HFFc6 (cell line): ENCODE results near the gene CELSR1. TPM values are rescaled to one million over a fixed set of nuclear protein-coding genes. Genes with fewer than 3 reads are reported as not detected.

Experiments used
- DNase-seq: peaks from one replicate; pipeline ENCODE4 v3.0.0-alpha.2; 2018
- H3K27ac Mint-ChIP-seq: 2 replicates; pipeline ENCODE4 v1.8.0; 2020; ENCODE audit warnings: mild to moderate bottlenecking, mixed read lengths
- H3K27me3 Mint-ChIP-seq: 2 replicates; pipeline ENCODE4 v1.8.0; 2021; ENCODE audit warnings: mild to moderate bottlenecking, moderate library complexity, mixed read lengths; ENCODE audit not compliant: insufficient read depth
- H3K36me3 Mint-ChIP-seq: 2 replicates; pipeline ENCODE4 v1.8.0; 2021; ENCODE audit warnings: low read depth, mixed read lengths
- H3K4me1 Mint-ChIP-seq: 2 replicates; pipeline ENCODE4 v1.8.0; 2020; ENCODE audit warnings: low read depth, mixed read lengths
- H3K4me3 Mint-ChIP-seq: 2 replicates; pipeline ENCODE4 v1.8.0; 2020; ENCODE audit warnings: mild to moderate bottlenecking, moderate library complexity, mixed read lengths
- H3K9me3 Mint-ChIP-seq: 2 replicates; pipeline ENCODE4 v1.8.0; 2020; ENCODE audit warnings: mild to moderate bottlenecking, mixed read lengths
- total RNA-seq, 6 experiments: library from RNA; stranded (reverse); fragmentation: NEBNext Ultra II Directional; extraction: Animal tissue kit (Norgen Biotek cat#: 25700); gene quantifications; 2 replicates in 1 of 6; 3 replicates in 5 of 6; pipeline ENCODE4 v1.2.3, GENCODE V29; 2021
- TF ChIP-seq, protein P1 (sequence below): fragments of 200-600 bp; sonication (generic); IDR thresholded peaks from 2 replicates; pipeline ENCODE4 v1.5.0; 2021; ENCODE audit warnings: antibody characterized with exemption, mild to moderate bottlenecking

Gene CELSR1
- total RNA-seq, 6 experiments from 2014 or later, result 4.7 to 8.2 (median 6.5) TPM

DNA sequence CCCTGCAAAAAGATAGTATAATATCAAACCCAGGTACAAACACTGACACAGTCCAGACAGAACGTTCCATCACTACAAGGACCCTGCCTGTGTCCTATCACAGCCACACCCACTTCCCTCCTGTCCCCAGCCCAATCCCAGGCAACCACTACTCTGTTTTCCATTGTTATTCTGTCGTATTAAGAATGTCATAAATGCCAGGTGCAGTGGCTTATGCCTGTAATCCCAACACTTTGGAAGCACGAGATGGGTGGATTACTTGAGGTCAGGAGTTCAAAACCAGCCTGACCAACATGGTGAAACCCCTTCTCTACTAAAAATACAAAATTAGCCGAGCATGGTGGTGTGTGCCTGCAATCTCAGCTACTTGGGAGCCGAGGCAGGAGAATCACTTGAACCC is 112.9 kb downstream of the CELSR1 start:
- Mint-ChIP-seq H3K27ac (no peak overlapping the region), H3K9me3 (peaks cover 17% of the 10 kb centered on the region; the same call in 1 of the 2 replicates), H3K27me3 (peaks cover 10% of the 10 kb centered on the region), H3K36me3 (peaks cover 12% of the 10 kb centered on the region; the same call in 1 of the 2 replicates), H3K4me1 (peaks cover 10% of the 10 kb centered on the region), H3K4me3 (no peak overlapping the region)
- DNase-seq, result no peak
- TF ChIP-seq, protein P1, sequence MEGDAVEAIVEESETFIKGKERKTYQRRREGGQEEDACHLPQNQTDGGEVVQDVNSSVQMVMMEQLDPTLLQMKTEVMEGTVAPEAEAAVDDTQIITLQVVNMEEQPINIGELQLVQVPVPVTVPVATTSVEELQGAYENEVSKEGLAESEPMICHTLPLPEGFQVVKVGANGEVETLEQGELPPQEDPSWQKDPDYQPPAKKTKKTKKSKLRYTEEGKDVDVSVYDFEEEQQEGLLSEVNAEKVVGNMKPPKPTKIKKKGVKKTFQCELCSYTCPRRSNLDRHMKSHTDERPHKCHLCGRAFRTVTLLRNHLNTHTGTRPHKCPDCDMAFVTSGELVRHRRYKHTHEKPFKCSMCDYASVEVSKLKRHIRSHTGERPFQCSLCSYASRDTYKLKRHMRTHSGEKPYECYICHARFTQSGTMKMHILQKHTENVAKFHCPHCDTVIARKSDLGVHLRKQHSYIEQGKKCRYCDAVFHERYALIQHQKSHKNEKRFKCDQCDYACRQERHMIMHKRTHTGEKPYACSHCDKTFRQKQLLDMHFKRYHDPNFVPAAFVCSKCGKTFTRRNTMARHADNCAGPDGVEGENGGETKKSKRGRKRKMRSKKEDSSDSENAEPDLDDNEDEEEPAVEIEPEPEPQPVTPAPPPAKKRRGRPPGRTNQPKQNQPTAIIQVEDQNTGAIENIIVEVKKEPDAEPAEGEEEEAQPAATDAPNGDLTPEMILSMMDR, result no peak

DNA sequence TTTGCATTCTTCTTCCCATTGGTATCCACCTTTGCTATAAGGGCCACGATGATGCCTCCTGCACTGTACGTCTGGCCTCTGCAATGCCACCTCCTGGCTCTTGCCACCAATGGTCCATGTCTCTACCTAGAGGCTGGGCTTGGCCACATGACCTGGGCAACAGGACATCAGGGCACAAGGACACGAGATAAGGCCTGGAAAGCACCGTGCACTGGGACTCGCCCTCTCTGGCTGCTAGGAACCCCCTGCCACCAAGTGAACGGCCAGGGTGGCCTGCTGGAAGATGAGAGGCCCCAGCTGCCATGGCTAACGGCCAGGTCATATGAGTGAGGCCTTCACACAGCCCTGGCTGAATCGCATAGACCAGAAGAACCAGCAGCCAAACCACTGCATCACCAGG is 114.5 kb downstream of the CELSR1 start:
- no peak for DNase-seq
- Mint-ChIP-seq H3K27ac (no peak overlapping the region), H3K27me3 (peaks cover 2% of the 10 kb centered on the region; the same call in 1 of the 2 replicates), H3K4me1 (peaks cover 10% of the 10 kb centered on the region), H3K4me3 (no peak overlapping the region), H3K36me3 (peaks cover 12% of the 10 kb centered on the region; the same call in 1 of the 2 replicates), H3K9me3 (peaks cover 17% of the 10 kb centered on the region; the same call in 1 of the 2 replicates)
- TF ChIP-seq, protein P1, result no peak

DNA sequence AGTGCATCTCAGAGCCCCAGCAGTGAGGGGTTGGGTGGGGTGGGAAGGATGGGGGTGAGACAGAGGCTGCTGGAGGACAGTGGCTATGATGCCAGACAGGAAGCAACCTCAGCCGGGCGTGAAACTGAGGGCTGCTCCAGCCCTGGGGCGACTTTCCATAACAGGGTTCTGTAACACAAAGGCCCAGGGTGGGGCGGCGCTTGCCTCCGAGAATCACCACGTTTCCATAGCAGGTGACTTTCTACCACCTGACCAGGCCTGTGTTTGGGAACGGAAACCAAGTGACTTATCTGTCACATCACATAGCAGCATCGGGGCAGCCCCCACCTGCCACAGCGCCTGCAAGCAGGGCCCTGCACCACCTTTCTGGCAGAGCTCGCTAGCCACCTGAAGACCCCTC is 116.2 kb downstream of the CELSR1 start:
- Mint-ChIP-seq H3K4me3 (no peak overlapping the region), H3K36me3 (peaks cover 5% of the 10 kb centered on the region; the same call in 1 of the 2 replicates), H3K27me3 (peaks cover 5% of the 10 kb centered on the region; the same call in 1 of the 2 replicates), H3K9me3 (peaks cover 10% of the 10 kb centered on the region; the same call in 1 of the 2 replicates), H3K4me1 (peaks cover 10% of the 10 kb centered on the region), H3K27ac (no peak overlapping the region)
- no peak for DNase-seq
- TF ChIP-seq, protein P1, result no peak

DNA sequence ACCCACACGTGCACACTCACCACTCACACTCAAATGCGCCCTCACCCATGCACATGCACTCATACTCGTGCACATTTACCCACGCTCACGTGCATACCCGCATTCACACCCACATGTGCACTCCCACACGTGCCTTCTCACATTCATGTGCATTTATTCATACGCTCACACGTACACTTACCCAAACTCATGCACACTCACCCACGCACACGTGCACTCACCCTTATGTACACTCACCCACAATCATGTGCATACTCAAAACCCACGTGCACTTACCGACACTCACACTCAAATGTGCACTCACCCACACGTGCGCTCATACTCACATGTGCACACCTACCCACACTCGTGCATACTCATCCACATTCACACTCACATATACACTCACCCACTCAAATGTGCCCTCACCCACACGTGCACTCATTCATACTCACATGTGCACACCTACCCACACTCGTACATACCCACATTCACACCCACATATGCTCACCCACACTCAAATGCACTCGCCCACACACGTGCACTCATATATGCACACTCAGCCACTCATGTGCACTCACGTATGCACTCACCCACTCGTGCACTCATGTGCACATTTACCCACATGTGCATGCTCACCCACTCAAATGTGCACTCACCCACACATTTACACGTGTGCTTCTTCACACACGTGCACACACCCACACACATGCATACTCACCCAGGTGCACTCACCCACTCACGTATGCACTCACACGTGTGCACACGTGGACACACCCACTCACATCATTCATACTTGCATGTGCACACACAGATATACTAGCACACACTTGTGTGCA is 117.5 kb downstream of the CELSR1 start:
- Mint-ChIP-seq H3K4me3 (no peak overlapping the region), H3K27ac (no peak overlapping the region), H3K36me3 (no peaks in the 10 kb centered on the region), H3K4me1 (peaks cover 2% of the 10 kb centered on the region), H3K27me3 (peaks cover 8% of the 10 kb centered on the region), H3K9me3 (no peaks in the 10 kb centered on the region)
- TF ChIP-seq, protein P1, result no peak
- no peak for DNase-seq

DNA sequence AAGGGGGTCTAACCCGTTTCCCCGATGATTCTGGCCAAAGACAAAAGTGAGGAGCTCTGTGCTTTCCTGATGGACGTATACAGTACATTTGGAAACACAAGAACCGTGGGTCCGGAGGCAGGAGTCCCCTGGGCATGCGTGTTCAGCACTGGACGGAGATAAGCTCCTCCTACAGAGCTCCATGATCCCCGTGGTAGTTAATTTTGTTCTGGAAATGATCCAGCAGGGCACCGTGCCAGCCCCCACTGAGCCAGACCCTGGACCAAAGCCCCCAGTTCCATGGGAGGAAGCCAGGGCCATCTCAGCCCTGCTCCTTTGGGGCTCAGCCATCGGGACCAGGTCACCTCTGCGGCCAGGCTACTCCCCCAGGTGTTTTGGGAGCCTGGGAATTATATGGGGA is 118.6 kb downstream of the CELSR1 start:
- no peak overlapping the region for H3K27ac Mint-ChIP-seq
- TF ChIP-seq, protein P1, result no peak
- peaks cover 8% of the 10 kb centered on the region for H3K27me3 Mint-ChIP-seq
- H3K4me3 Mint-ChIP-seq, result no peak overlapping the region
- no peaks in the 10 kb centered on the region for H3K9me3 Mint-ChIP-seq
- no peaks in the 10 kb centered on the region for H3K36me3 Mint-ChIP-seq
- DNase-seq, result no peak
- no peaks in the 10 kb centered on the region for H3K4me1 Mint-ChIP-seq
